K562 (cell line): ENCODE data around the gene HOXB13. TPM values are rescaled to one million over a fixed set of nuclear protein-coding genes. Genes with fewer than 3 reads are reported as not detected.

Source experiments
- ATAC-seq: fragments of 200-7000 bp; cut with Tn5 transposase; 3 replicates; pipeline ENCODE4 v1.9.1; 2020; ENCODE audit warnings: moderate library complexity
- BruUV-seq: library from RNA; stranded (reverse); fragments of 400-500 nt; replicated peaks from 2 replicates; lab custom pipeline; 2021; lab: Mats Ljungman, UMichigan
- CTCF ChIA-PET: fragments of 300-600 bp; formaldehyde crosslinking; extraction: SDS; loops from one replicate; lab custom pipeline; 2021; ENCODE audit warnings: low intra/inter-chr PET ratio; lab: Yijun Ruan, JAX
- POLR2A ChIA-PET: fragments of 300-600, 350-650 bp; sonication (Branson Sonifier 250); formaldehyde crosslinking; extraction: SDS; loops from one replicate; lab custom pipeline; 2021; ENCODE audit warnings: antibody characterized with exemption, inconsistent platforms; lab: Yijun Ruan, JAX
- DNase-seq, 4 experiments: peaks; one replicate each; pipeline versions ENCODE4 v3.0.0 to v3.0.0-alpha.2; 2011 to 2018; ENCODE audit warnings: low spot score in 3 of 4, mixed read lengths in 3 of 4; ENCODE audit errors: extremely low read depth in 1 of 4
- FAIRE-seq: peaks from 2 replicates; lab custom pipeline; 2011; peaks lifted over from hg19 to GRCh38; lab: Jason Lieb, UNC
- H2AFZ ChIP-seq: 2 replicates; pipeline ENCODE4 v1.6.0; 2011; ENCODE audit warnings: low read depth, low read length, control low read depth, inconsistent platforms
- H3K27ac ChIP-seq: fragments of 200-600 bp; 3 replicates; pipeline ENCODE4 v1.8.0; 2011; ENCODE audit warnings: low read depth, mild to moderate bottlenecking, control low read depth, inconsistent platforms, low read length, moderate library complexity, mixed read lengths; ENCODE audit errors: extremely low read depth
- H3K27me3 ChIP-seq, 2 experiments: fragments of 300-600 bp in 1 of 2; 2 replicates in 1 of 2; 3 replicates in 1 of 2; pipeline versions ENCODE4 v1.6.0 to v1.8.0; 2011; ENCODE audit warnings: inconsistent platforms in 2 of 2, low read length in 2 of 2, mild to moderate bottlenecking in 1 of 2, mixed read lengths in 1 of 2, moderate library complexity in 1 of 2; ENCODE audit not compliant: control insufficient read depth in 2 of 2, insufficient read depth in 2 of 2
- H3K36me3 ChIP-seq: fragments of 300-600 bp; 3 replicates; pipeline ENCODE4 v1.8.0; 2011; ENCODE audit warnings: mild to moderate bottlenecking, low read length, inconsistent platforms; ENCODE audit not compliant: control insufficient read depth, insufficient read depth
- H3K4me1 ChIP-seq, 2 experiments: fragments of 200-600 bp in 1 of 2; replicated peaks in 1 of 2; 2 replicates in 1 of 2; 3 replicates in 1 of 2; pipeline versions ENCODE4 v1.5.1 to v1.8.0; 2011; ENCODE audit warnings: inconsistent platforms in 2 of 2, low read length in 2 of 2, mild to moderate bottlenecking in 1 of 2, mixed read lengths in 1 of 2, moderate library complexity in 1 of 2; ENCODE audit not compliant: control insufficient read depth in 2 of 2, insufficient read depth in 2 of 2
- H3K4me2 ChIP-seq: 2 replicates; pipeline ENCODE4 v1.6.1; 2011; ENCODE audit warnings: low read length, control low read depth, inconsistent platforms, mixed read lengths; ENCODE audit not compliant: insufficient read depth
- H3K4me3 ChIP-seq: fragments of 200-600 bp; sonication (generic), shearing (Covaris generic); 2 replicates; pipeline ENCODE4 v1.5.1; 2016; ENCODE audit warnings: control low read depth, inconsistent platforms
- H3K79me2 ChIP-seq: fragments of 200-600 bp; 3 replicates; pipeline ENCODE4 v1.8.0; 2011; ENCODE audit warnings: low read length, inconsistent platforms; ENCODE audit not compliant: control insufficient read depth, insufficient read depth
- H3K9ac ChIP-seq, 2 experiments: 2 replicates each; pipeline versions ENCODE4 v1.6.0 to v1.6.1; 2011; ENCODE audit warnings: low read depth in 2 of 2, low read length in 2 of 2, control low read depth in 1 of 2, inconsistent platforms in 1 of 2, mild to moderate bottlenecking in 1 of 2, mixed read lengths in 1 of 2; ENCODE audit not compliant: insufficient read depth in 1 of 2
- H3K9me1 ChIP-seq: one replicate; pipeline ENCODE4 v1.6.0; 2011; ENCODE audit warnings: inconsistent platforms, mild to moderate bottlenecking, low read length, moderate library complexity; ENCODE audit not compliant: control insufficient read depth, insufficient read depth
- H3K9me3 ChIP-seq: replicated peaks from 2 replicates; pipeline ENCODE4 v1.5.1; 2011; ENCODE audit warnings: low read depth, low read length, inconsistent platforms; ENCODE audit not compliant: control insufficient read depth, insufficient read depth
- H4K20me1 ChIP-seq: replicated peaks from 2 replicates; pipeline ENCODE4 v1.6.1; 2011; ENCODE audit warnings: low read length, inconsistent platforms, mixed read lengths; ENCODE audit not compliant: control insufficient read depth, insufficient read depth
- ARID3A ChIP-seq: IDR thresholded peaks from 2 replicates; pipeline ENCODE4 v1.6.1; 2012; ENCODE audit warnings: low read depth, low read length, improper control_type of control experiment, borderline replicate concordance
- ATF3 ChIP-seq, 2 experiments: fragments of 450-650 bp in 1 of 2; sonication (generic) in 1 of 2; formaldehyde crosslinking in 1 of 2; IDR thresholded peaks in 1 of 2; conservative IDR thresholded peaks in 1 of 2; 2 replicates each; pipeline versions ENCODE4 v1.6.1 to v1.8.1; 2016 to 2023; ENCODE audit warnings: mild to moderate bottlenecking in 2 of 2, moderate library complexity in 2 of 2, inconsistent platforms in 1 of 2, missing genetic modification reagents in 1 of 2
- TGIF2 ChIP-seq: sonication (generic); formaldehyde crosslinking; IDR thresholded peaks from 2 replicates; pipeline ENCODE4 v1.8.1; 2022; ENCODE audit warnings: mild to moderate bottlenecking, missing genetic modification reagents, moderate library complexity
- ZBTB17 ChIP-seq: fragments of 450-650 bp; formaldehyde crosslinking; IDR thresholded peaks from 2 replicates; pipeline ENCODE4 v1.4.0; 2020; ENCODE audit warnings: mild to moderate bottlenecking
- WGBS: fragments of 100-300 bp; shearing (Covaris generic); methylation state at CpG from one replicate; pipeline ENCODE4 v1.1.6; 2016; ENCODE audit warnings: low coverage, mixed read lengths; ENCODE audit not compliant: insufficient coverage; ENCODE audit errors: missing lambda C conversion rate; 5-methylcytosine and 5-hydroxymethylcytosine counted together
- in situ Hi-C: fragments of 300-500 bp; cut with MboI; formaldehyde crosslinking; loops from 4 replicates; pipeline ENCODE4 v1.15.0; 2018; ENCODE audit warnings: inconsistent platforms, mixed read lengths
- intact Hi-C: fragments of 100-400 bp; cut with micrococcal nuclease; formaldehyde crosslinking; loops from 2 replicates; pipeline ENCODE4 v1.14.2; 2022
- polyA plus RNA-seq, 8 experiments: library from polyadenylated mRNA; depleted of rRNA in 4 of 8; stranded (reverse) in 5 of 8; unstranded in 3 of 8; fragments of >200 nt; fragmentation: Nextera tagmentation in 2 of 8; fragmentation: Illumina TruSeq in 1 of 8; extraction: Ambion mirVana in 2 of 8; extraction: Trizol in 1 of 8; gene quantifications; 2 replicates each; pipeline versions ENCODE4 v1.2.1 to v1.2.3, GENCODE V29; 2011 to 2014; ENCODE audit warnings: inconsistent platforms in 1 of 8, missing spikeins in 1 of 8
- total RNA-seq, 7 experiments: library from RNA; depleted of rRNA in 6 of 7; stranded (reverse); fragments of >200 nt in 6 of 7; fragmentation: Illumina TruSeq in 2 of 7; extraction: Trizol in 2 of 7; gene quantifications; 2 replicates each; pipeline versions ENCODE4 v1.2.1 to v1.2.3, GENCODE V29; 2011 to 2021; ENCODE audit warnings: low replicate concordance in 1 of 7

HOXB13 gene
- total and polyA plus RNA-seq, 9 of the 15 experiments (the other 6 are each of a cell fraction or from before 2014, with no cell fraction given) = not detected

- Histone ChIP-seq H2AFZ (no peak overlapping the region), H3K9ac (no peak overlapping the region), H3K36me3 (no peaks in the 10 kb centered on the region), H3K9me1 (no peaks in the 10 kb centered on the region), H3K79me2 (no peaks in the 10 kb centered on the region), H3K9me3 (no peaks in the 10 kb centered on the region), H3K27me3 (peaks cover 20 to 22% of the 10 kb centered on the region in 2 experiments; a peak in 4 of 5 replicates), H3K4me1 (peaks cover 0 to 8% of the 10 kb centered on the region in 2 experiments; a peak in 2 of 5 replicates), H4K20me1 (no peaks in the 10 kb centered on the region; the same call in 1 of the 2 replicates), H3K4me2 (no peak overlapping the region), H3K4me3 (no peak overlapping the region), H3K27ac (no peak overlapping the region)
- WGBS = 2% methylated on average over 5 of the region's 5 CpGs
- ChIA-PET CTCF (interaction anchor here (0.6 to 3.8 kb wide), 7 partner anchors 32 to 1024 kb away, joined by 3 to 31 read pairs (median 4); no protein-coding TSS in a partner anchor), POLR2A (interaction anchor here (0.6 to 1.5 kb wide), 6 partner anchors 9 to 1250 kb away, joined by 3 to 4 read pairs (median 3); no protein-coding TSS in a partner anchor)
- no peak for TF ChIP-seq ZBTB17 (CRISPR knock-in tag)
- peak; percentile 38; the same call in 1 of the 2 replicates for TF ChIP-seq ATF3 (IDR thresholded peaks at IDR 0.05)
- TF ChIP-seq ATF3 (CRISPR knock-in tag; conservative IDR thresholded peaks at IDR 0.05) = no peak
- no peak for TF ChIP-seq TGIF2 (CRISPR knock-in tag)
- TF ChIP-seq ARID3A = no peak
- intact Hi-C loops (loop anchor here (2.0 kb wide), 2 partner anchors 45 to 199 kb away; no protein-coding TSS in a partner anchor), in situ Hi-C loops (loop anchor here (5.0 to 25.0 kb wide), 3 partner anchors 108 to 358 kb away; no protein-coding TSS in a partner anchor)
- DNase-seq (no peak), FAIRE-seq (no peak), ATAC-seq (no peak)
- BruUV-seq = no TSS peak
Measured at GRCh38 chr17:48679385-48680096, 49.0 kb downstream of the HOXB13 start.
